Gastroesophageal sphincter (tissue), 4 donors: ENCODE data around the gene GNB2. TPM values are rescaled to one million over a fixed set of nuclear protein-coding genes. Genes with fewer than 3 reads are reported as not detected.

ENCODE experiments used
- ATAC-seq: fragments of 150-250 bp; one replicate; pipeline ENCODE4 v1.9.1; 2016; ENCODE audit warnings: mild to moderate bottlenecking, moderate library complexity
- H3K27ac ChIP-seq, 4 donors: fragments of 200-600 bp; sonication (generic) in 3 of 4; 1 replicate in 3 of 4; 2 replicates in 1 of 4; pipeline ENCODE4 v1.5.1; 2016 to 2019
- H3K27me3 ChIP-seq: fragments of 200-600 bp; sonication (generic); one replicate; pipeline ENCODE4 v1.5.1; 2019
- H3K36me3 ChIP-seq, 2 donors: fragments of 200-600 bp; sonication (generic); one replicate each; pipeline ENCODE4 v1.5.1; 2019; ENCODE audit warnings: control low read depth in 1 of 2
- H3K4me1 ChIP-seq, 3 donors: fragments of 200-600 bp; sonication (generic); 1 replicate in 2 of 3; 2 replicates in 1 of 3; pipeline ENCODE4 v1.5.1; 2016 to 2019; ENCODE audit warnings: control low read depth in 2 of 3
- H3K4me3 ChIP-seq, 2 donors: fragments of 200-600 bp; sonication (generic); one replicate each; pipeline ENCODE4 v1.5.1; 2019; ENCODE audit warnings: mild to moderate bottlenecking in 1 of 2, moderate library complexity in 1 of 2
- H3K9me3 ChIP-seq, 3 donors: fragments of 200-600 bp; sonication (generic); one replicate each; pipeline ENCODE4 v1.5.1; 2017 to 2019; ENCODE audit warnings: control low read depth in 2 of 3
- CTCF ChIP-seq, 4 experiments: fragments of 200-600 bp in 2 of 4; fragments of 450-650 bp in 2 of 4; sonication (generic) in 1 of 4; IDR thresholded peaks; one replicate each; pipeline ENCODE4 v1.5.1; 2017 to 2019; ENCODE audit warnings: antibody characterized with exemption in 4 of 4, mild to moderate bottlenecking in 2 of 4, moderate library complexity in 2 of 4
- EP300 ChIP-seq: sonication (generic); formaldehyde crosslinking; IDR thresholded peaks from one replicate; pipeline ENCODE4 v1.6.1; 2017; ENCODE audit warnings: antibody characterized with exemption, mild to moderate bottlenecking
- POLR2A ChIP-seq, 2 donors: fragments of 450-650 bp; IDR thresholded peaks; one replicate each; pipeline ENCODE4 v1.6.1; 2017; ENCODE audit warnings: antibody characterized with exemption in 2 of 2, mild to moderate bottlenecking in 2 of 2, moderate library complexity in 1 of 2
- POLR2AphosphoS5 ChIP-seq: sonication (generic); formaldehyde crosslinking; IDR thresholded peaks from one replicate; pipeline ENCODE4 v1.6.1; 2017; ENCODE audit warnings: antibody characterized with exemption
- WGBS, 2 donors: methylation state at CpG; one replicate each; pipeline ENCODE4 v1.1.5; 2018; ENCODE audit warnings: low coverage in 1 of 2; 5-methylcytosine and 5-hydroxymethylcytosine counted together
- total RNA-seq, 4 donors: library from RNA; depleted of rRNA; stranded (reverse); fragments of >200 nt; gene quantifications; one replicate each; pipeline ENCODE4 v1.1.0, GENCODE V29; 2016

GNB2 gene
- total RNA-seq, 4 donors from 2014 or later = 124 to 217 (median 162) TPM

- no peaks in the 10 kb centered on the region for H3K9me3 ChIP-seq
- 93% methylated on average over 2 to 4 of the region's 18 CpGs for WGBS, 2 donors
- no peaks in the 10 kb centered on the region for H3K27me3 ChIP-seq
- no peak overlapping the region for H3K4me3 ChIP-seq
- no peak for ATAC-seq
- H3K36me3 ChIP-seq = peaks cover 0 to 53% of the 10 kb centered on the region in 2 donors
- no peak overlapping the region for H3K27ac ChIP-seq
- TF ChIP-seq EP300 (no peak), POLR2A (IDR thresholded peaks at IDR 0.05) (no peak), POLR2AphosphoS5 (no peak), CTCF (IDR thresholded peaks at IDR 0.05) (no peak)
- peaks cover 0 to 70% (median 43%) of the 10 kb centered on the region in 3 donors for H3K4me1 ChIP-seq
These were observed 15.9 kb downstream of the GNB2 start for GRCh38 chr7:100689230-100690135.

GRCh38 chr7:100691676-100692577, 18.4 kb downstream of the GNB2 start:
- 50% methylated on average over 15 of the region's 28 CpGs; no CpG with 5 or more reads in 1 of the 2 donors for WGBS, 2 donors
- peaks cover 0 to 71% (median 47%) of the 10 kb centered on the region in 3 donors for H3K4me1 ChIP-seq
- H3K27ac ChIP-seq = peak overlapping the region in 3 of 4 donors; percentile 29 to 94 (median 87)

DNA sequence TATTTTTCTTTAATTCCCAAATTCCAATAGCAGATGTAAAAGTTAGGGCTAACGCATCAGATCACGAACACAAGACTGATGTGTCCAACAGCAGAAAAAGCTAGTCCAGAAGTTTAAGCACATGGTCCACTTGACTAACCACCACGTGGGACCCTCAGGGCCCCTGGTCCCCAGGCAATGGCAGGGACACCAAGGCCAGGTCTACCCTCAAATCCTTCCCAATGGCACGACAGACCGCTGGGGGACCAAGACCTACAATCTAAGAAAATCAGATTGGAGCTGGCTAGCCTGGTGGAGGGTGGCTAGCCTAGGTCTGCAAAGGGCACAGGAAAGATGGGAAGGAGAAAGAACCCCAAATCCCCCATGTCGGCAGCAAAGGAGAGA, 19.0 kb downstream of the GNB2 start:
- no peak for ATAC-seq
- no peak for TF ChIP-seq POLR2AphosphoS5
- Histone ChIP-seq H3K9me3 (no peaks in the 10 kb centered on the region), H3K4me1 (peaks cover 0 to 65% (median 47%) of the 10 kb centered on the region in 3 donors), H3K27me3 (no peaks in the 10 kb centered on the region), H3K36me3 (peaks cover 0 to 22% of the 10 kb centered on the region in 2 donors), H3K4me3 (peak overlapping the region; percentile 89 to 98), H3K27ac (peak overlapping the region in 2 of 4 donors; percentile 87 to 94)
- 20 to 55% methylated on average over 1 to 2 of the region's 6 CpGs for WGBS, 2 donors

More at GRCh38 chr7:100691676-100692577, 18.4 kb downstream of the GNB2 start:
- peak overlapping the region in 1 of 2 donors; percentile 98 for H3K4me3 ChIP-seq
- peak; percentile 65 for ATAC-seq
- TF ChIP-seq POLR2AphosphoS5 (no peak), EP300 (no peak), CTCF (IDR thresholded peaks at IDR 0.05) (peak in 3 of 4 experiments; percentile 81 to 93 (median 84)), POLR2A (IDR thresholded peaks at IDR 0.05) (no peak)
- no peaks in the 10 kb centered on the region for H3K27me3 ChIP-seq
- peaks cover 0 to 29% of the 10 kb centered on the region in 2 donors for H3K36me3 ChIP-seq
- H3K9me3 ChIP-seq = no peaks in the 10 kb centered on the region

- Histone ChIP-seq H3K36me3 (peaks cover 0 to 13% of the 10 kb centered on the region in 2 donors), H3K27me3 (no peaks in the 10 kb centered on the region), H3K4me3 (peak overlapping the region; percentile 89 to 98), H3K4me1 (peaks cover 0 to 56% (median 44%) of the 10 kb centered on the region in 3 donors), H3K9me3 (no peaks in the 10 kb centered on the region), H3K27ac (peak overlapping the region; percentile 72 to 94 (median 90))
- TF ChIP-seq EP300 (no peak), POLR2AphosphoS5 (no peak), POLR2A (IDR thresholded peaks at IDR 0.05) (no peak), CTCF (IDR thresholded peaks at IDR 0.05) (no peak)
- 0% methylated on average over 1 to 8 of the region's 81 CpGs for whole genome bisulfite sequencing, 2 donors
- peak; percentile 48 for ATAC-seq
These were observed 20.0 kb downstream of the GNB2 start for GRCh38 chr7:100693312-100694097.
